ENCODE measurements around the gene TSEN15.

DNA sequence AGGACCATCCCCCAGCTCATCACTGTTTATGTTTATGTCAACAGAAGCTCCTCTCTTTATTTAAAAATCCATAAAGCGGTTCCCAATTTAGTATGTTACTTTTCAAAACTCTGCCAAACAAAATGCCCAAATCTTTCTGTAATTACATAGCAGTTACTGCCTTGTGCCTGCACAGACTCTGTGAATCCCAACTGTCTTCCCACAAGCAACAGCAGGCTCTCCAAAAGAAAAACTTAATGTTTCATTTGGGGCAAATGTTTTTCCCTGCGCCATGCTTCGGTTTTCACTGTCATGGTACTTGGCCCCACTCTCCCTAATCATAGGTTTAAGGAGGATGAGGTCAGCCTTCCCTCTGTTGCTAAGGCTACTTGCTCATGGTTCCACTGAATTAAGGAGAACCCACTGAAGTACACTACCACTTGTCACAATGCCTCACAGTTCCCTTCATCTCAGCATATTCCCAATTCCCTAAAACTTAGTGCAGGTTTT, 18.6 kb upstream of the TSEN15 start:
- no peak for TF ChIP-seq EZH2 (IDR thresholded peaks at IDR 0.05; ENCODE audit: low read depth, unreplicated experiment)
- TF ChIP-seq, protein P1, sequence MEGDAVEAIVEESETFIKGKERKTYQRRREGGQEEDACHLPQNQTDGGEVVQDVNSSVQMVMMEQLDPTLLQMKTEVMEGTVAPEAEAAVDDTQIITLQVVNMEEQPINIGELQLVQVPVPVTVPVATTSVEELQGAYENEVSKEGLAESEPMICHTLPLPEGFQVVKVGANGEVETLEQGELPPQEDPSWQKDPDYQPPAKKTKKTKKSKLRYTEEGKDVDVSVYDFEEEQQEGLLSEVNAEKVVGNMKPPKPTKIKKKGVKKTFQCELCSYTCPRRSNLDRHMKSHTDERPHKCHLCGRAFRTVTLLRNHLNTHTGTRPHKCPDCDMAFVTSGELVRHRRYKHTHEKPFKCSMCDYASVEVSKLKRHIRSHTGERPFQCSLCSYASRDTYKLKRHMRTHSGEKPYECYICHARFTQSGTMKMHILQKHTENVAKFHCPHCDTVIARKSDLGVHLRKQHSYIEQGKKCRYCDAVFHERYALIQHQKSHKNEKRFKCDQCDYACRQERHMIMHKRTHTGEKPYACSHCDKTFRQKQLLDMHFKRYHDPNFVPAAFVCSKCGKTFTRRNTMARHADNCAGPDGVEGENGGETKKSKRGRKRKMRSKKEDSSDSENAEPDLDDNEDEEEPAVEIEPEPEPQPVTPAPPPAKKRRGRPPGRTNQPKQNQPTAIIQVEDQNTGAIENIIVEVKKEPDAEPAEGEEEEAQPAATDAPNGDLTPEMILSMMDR (conservative IDR thresholded peaks at IDR 0.05; ENCODE audit: low read depth in 2 of 2), result no peak
- no peak for TF ChIP-seq POLR2AphosphoS5 (IDR thresholded peaks at IDR 0.05; ENCODE audit: low read depth)

All from GM23338 (cell line).